CD14-positive monocyte (primary cell): ENCODE data around the gene ANO4. TPM values are rescaled to one million over a fixed set of nuclear protein-coding genes. Genes with fewer than 3 reads are reported as not detected.

Experiments
- DNase-seq, 3 donors: peaks; one replicate each; pipeline ENCODE4 v3.0.0-alpha.2; 2011 to 2022
- H2AFZ ChIP-seq: 2 replicates; pipeline ENCODE4 v1.6.0; 2012; ENCODE audit warnings: mild to moderate bottlenecking, low read depth, low read length, inconsistent platforms; ENCODE audit not compliant: insufficient read depth, poor library complexity, severe bottlenecking
- H3K27ac ChIP-seq, 2 donors: 1 replicate in 1 of 2; 2 replicates in 1 of 2; pipeline ENCODE4 v1.5.1; 2012 to 2013; ENCODE audit warnings: low read length in 2 of 2, control low read depth in 1 of 2, inconsistent platforms in 1 of 2, low read depth in 1 of 2, mild to moderate bottlenecking in 1 of 2
- H3K27me3 ChIP-seq, 2 donors: one replicate each; pipeline versions ENCODE4 v1.6.0 to v1.6.1; 2011 to 2013; ENCODE audit warnings: low read length in 2 of 2; ENCODE audit not compliant: control insufficient read depth in 2 of 2, insufficient read depth in 2 of 2
- H3K36me3 ChIP-seq, 2 donors: replicated peaks in 1 of 2; 1 replicate in 1 of 2; 2 replicates in 1 of 2; pipeline versions ENCODE4 v1.5.1 to v1.6.1; 2012 to 2013; ENCODE audit warnings: low read length in 2 of 2, control low read depth in 1 of 2, inconsistent platforms in 1 of 2, mild to moderate bottlenecking in 1 of 2; ENCODE audit not compliant: insufficient read depth in 2 of 2, control insufficient read depth in 1 of 2
- H3K4me1 ChIP-seq, 2 donors: 1 replicate in 1 of 2; 2 replicates in 1 of 2; pipeline versions ENCODE4 v1.5.1 to v1.6.1; 2012 to 2013; ENCODE audit warnings: low read length in 2 of 2, control low read depth in 1 of 2, inconsistent platforms in 1 of 2, mild to moderate bottlenecking in 1 of 2, moderate library complexity in 1 of 2; ENCODE audit not compliant: insufficient read depth in 2 of 2, control insufficient read depth in 1 of 2
- H3K4me2 ChIP-seq: replicated peaks from 2 replicates; pipeline ENCODE3; 2012; ENCODE audit warnings: low read length, moderate library complexity, mild to moderate bottlenecking; ENCODE audit not compliant: poor library complexity, severe bottlenecking; ENCODE audit errors: extremely low read depth
- H3K4me3 ChIP-seq, 3 experiments: fragments of 200-600 bp in 1 of 3; sonication (generic) in 1 of 3; replicated peaks in 1 of 3; 1 replicate in 2 of 3; 2 replicates in 1 of 3; pipeline ENCODE4 v1.5.1; 2011 to 2013; ENCODE audit warnings: low read length in 3 of 3, mild to moderate bottlenecking in 3 of 3, control low read depth in 2 of 3, low read depth in 2 of 3, inconsistent platforms in 1 of 3, moderate library complexity in 1 of 3
- H3K79me2 ChIP-seq: 2 replicates; pipeline ENCODE4 v1.6.0; 2012; ENCODE audit warnings: mild to moderate bottlenecking, control low read depth, inconsistent platforms, low read length, moderate library complexity; ENCODE audit not compliant: insufficient read depth
- H3K9ac ChIP-seq: 2 replicates; pipeline ENCODE4 v1.6.0; 2017; ENCODE audit warnings: low read length, mild to moderate bottlenecking; ENCODE audit not compliant: insufficient read depth, poor library complexity, severe bottlenecking
- H3K9me3 ChIP-seq, 2 donors: replicated peaks in 1 of 2; 1 replicate in 1 of 2; 2 replicates in 1 of 2; pipeline versions ENCODE4 v1.5.1 to v1.6.1; 2012 to 2013; ENCODE audit warnings: low read length in 2 of 2, control low read depth in 1 of 2; ENCODE audit not compliant: control insufficient read depth in 1 of 2, insufficient read depth in 1 of 2
- H4K20me1 ChIP-seq: 2 replicates; pipeline ENCODE4 v1.6.0; 2012; ENCODE audit warnings: mild to moderate bottlenecking, low read length, control low read depth, moderate library complexity; ENCODE audit not compliant: insufficient read depth
- H3K27ac Mint-ChIP-seq, 7 donors: one replicate each; pipeline ENCODE4 v1.8.0; 2020; ENCODE audit warnings: mild to moderate bottlenecking in 7 of 7, mixed read lengths in 7 of 7, moderate library complexity in 6 of 7, inconsistent platforms in 2 of 7
- H3K27me3 Mint-ChIP-seq, 3 donors: one replicate each; pipeline ENCODE4 v1.8.0; 2021 to 2022; ENCODE audit warnings: low read depth in 3 of 3, mild to moderate bottlenecking in 3 of 3, mixed read lengths in 3 of 3, moderate library complexity in 3 of 3, inconsistent platforms in 1 of 3
- H3K36me3 Mint-ChIP-seq, 2 donors: one replicate each; pipeline ENCODE4 v1.8.0; 2020; ENCODE audit warnings: mixed read lengths in 2 of 2, inconsistent platforms in 1 of 2, mild to moderate bottlenecking in 1 of 2
- H3K4me1 Mint-ChIP-seq: one replicate; pipeline ENCODE4 v1.8.0; 2020; ENCODE audit warnings: mild to moderate bottlenecking, mixed read lengths
- H3K4me3 Mint-ChIP-seq, 2 donors: one replicate each; pipeline ENCODE4 v1.8.0; 2020; ENCODE audit warnings: mild to moderate bottlenecking in 2 of 2, mixed read lengths in 2 of 2, moderate library complexity in 1 of 2
- H3K9me3 Mint-ChIP-seq, 7 donors: one replicate each; pipeline ENCODE4 v1.8.0; 2020 to 2022; ENCODE audit warnings: mixed read lengths in 7 of 7, mild to moderate bottlenecking in 6 of 7, moderate library complexity in 6 of 7, inconsistent platforms in 2 of 7
- WGBS: methylation state at CpG from one replicate; pipeline ENCODE4 v1.1.5; 2013; ENCODE audit warnings: missing lambda C conversion rate; ENCODE audit not compliant: insufficient coverage; 5-methylcytosine and 5-hydroxymethylcytosine counted together
- intact Hi-C, 2 donors: fragments of 100-400 bp; cut with micrococcal nuclease; formaldehyde crosslinking; loops; one replicate each; pipeline versions ENCODE4 v1.15.0 to v1.15.1; 2023
- polyA plus RNA-seq, 3 donors: library from polyadenylated mRNA; depleted of rRNA in 1 of 3; unstranded in 2 of 3; stranded (reverse) in 1 of 3; fragments of 300-500 nt in 2 of 3; fragments of >200 nt in 1 of 3; fragmentation: Illumina TruSeq in 2 of 3; gene quantifications; 1 replicate in 2 of 3; 2 replicates in 1 of 3; pipeline ENCODE4 v1.2.3, GENCODE V29; 2012 to 2021
- TF ChIP-seq, protein P1 (sequence below): fragments of 200-600 bp; IDR thresholded peaks from one replicate; pipeline ENCODE4 v1.8.0; 2022; ENCODE audit warnings: antibody characterized with exemption, mild to moderate bottlenecking

ANO4 gene
- polyA plus RNA-seq, 3 donors, result not detected

GRCh38 chr12:101108130-101108529 lies 313.6 kb downstream of the ANO4 start:
- Histone ChIP-seq H3K27ac (no peak overlapping the region), H3K4me3 (no peak overlapping the region), H3K79me2 (no peaks in the 10 kb centered on the region), H3K9me3 (peaks cover 0 to 4% of the 10 kb centered on the region in 2 donors), H3K36me3 (no peaks in the 10 kb centered on the region), H4K20me1 (no peaks in the 10 kb centered on the region), H3K9ac (no peak overlapping the region), H2AFZ (no peak overlapping the region), H3K4me1 (no peaks in the 10 kb centered on the region), H3K4me2 (no peak overlapping the region), H3K27me3 (no peaks in the 10 kb centered on the region)
- 93% methylated on average over 2 of the region's 5 CpGs for WGBS
- intact Hi-C loops, result no loop called here
- H3K9me3 Mint-ChIP-seq, result peaks cover 0 to 8% (median 4%) of the 10 kb centered on the region in 7 donors
- no peaks in the 10 kb centered on the region for H3K4me1 Mint-ChIP-seq
- DNase-seq, result no peak
- H3K36me3 Mint-ChIP-seq, result no peaks in the 10 kb centered on the region
- no peak overlapping the region for H3K4me3 Mint-ChIP-seq
- no peak overlapping the region for H3K27ac Mint-ChIP-seq
- TF ChIP-seq, protein P1, sequence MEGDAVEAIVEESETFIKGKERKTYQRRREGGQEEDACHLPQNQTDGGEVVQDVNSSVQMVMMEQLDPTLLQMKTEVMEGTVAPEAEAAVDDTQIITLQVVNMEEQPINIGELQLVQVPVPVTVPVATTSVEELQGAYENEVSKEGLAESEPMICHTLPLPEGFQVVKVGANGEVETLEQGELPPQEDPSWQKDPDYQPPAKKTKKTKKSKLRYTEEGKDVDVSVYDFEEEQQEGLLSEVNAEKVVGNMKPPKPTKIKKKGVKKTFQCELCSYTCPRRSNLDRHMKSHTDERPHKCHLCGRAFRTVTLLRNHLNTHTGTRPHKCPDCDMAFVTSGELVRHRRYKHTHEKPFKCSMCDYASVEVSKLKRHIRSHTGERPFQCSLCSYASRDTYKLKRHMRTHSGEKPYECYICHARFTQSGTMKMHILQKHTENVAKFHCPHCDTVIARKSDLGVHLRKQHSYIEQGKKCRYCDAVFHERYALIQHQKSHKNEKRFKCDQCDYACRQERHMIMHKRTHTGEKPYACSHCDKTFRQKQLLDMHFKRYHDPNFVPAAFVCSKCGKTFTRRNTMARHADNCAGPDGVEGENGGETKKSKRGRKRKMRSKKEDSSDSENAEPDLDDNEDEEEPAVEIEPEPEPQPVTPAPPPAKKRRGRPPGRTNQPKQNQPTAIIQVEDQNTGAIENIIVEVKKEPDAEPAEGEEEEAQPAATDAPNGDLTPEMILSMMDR, result no peak
- H3K27me3 Mint-ChIP-seq, result peaks cover 0 to 2% (median 0%) of the 10 kb centered on the region in 3 donors

- no peak for DNase-seq
- H3K9me3 Mint-ChIP-seq, result peaks cover 0 to 4% (median under 1%) of the 10 kb centered on the region in 7 donors
- TF ChIP-seq, protein P1, result no peak
- Histone ChIP-seq H3K9ac (no peak overlapping the region), H3K4me1 (no peaks in the 10 kb centered on the region), H3K27ac (no peak overlapping the region), H3K4me3 (no peak overlapping the region), H3K27me3 (no peaks in the 10 kb centered on the region), H3K36me3 (no peaks in the 10 kb centered on the region), H3K9me3 (peaks cover 0 to 1% of the 10 kb centered on the region in 2 donors), H4K20me1 (no peaks in the 10 kb centered on the region), H2AFZ (no peak overlapping the region), H3K4me2 (no peak overlapping the region), H3K79me2 (no peaks in the 10 kb centered on the region)
- no peak overlapping the region for H3K4me3 Mint-ChIP-seq
- intact Hi-C loops, result no loop called here
- no peaks in the 10 kb centered on the region for H3K4me1 Mint-ChIP-seq
- no peaks in the 10 kb centered on the region for H3K36me3 Mint-ChIP-seq
- H3K27ac Mint-ChIP-seq, result no peak overlapping the region
- peaks cover 0 to 5% (median 0%) of the 10 kb centered on the region in 3 donors for H3K27me3 Mint-ChIP-seq
- WGBS, result 83% methylated on average over 1 of the region's 3 CpGs
Observed at GRCh38 chr12:101110866-101111265, 316.3 kb downstream of the ANO4 start.
